ENCODE results near the gene ATP5ME.
"Not testable (repeated sequence)": the region's sequence is repeated elsewhere in the genome, so short reads cannot be mapped to it uniquely, and the experiment has no call there.

ATP5ME gene

GRCh38 chr4:674172-675035 is at the start of gene ATP5ME, which contains the start of gene MYL5:
TSS of gene ATP5ME (minus strand) at chr4:674276. CDS start at chr4:674247, 29 bp downstream.
TSS of gene MYL5 (plus strand) at chr4:674542. CDS start at chr4:678027, 3,485 bp downstream.
- DNase-seq = peak; percentile 72

- DNase-seq = no peak
Measured at GRCh38 chr4:722851-723360, 48.8 kb upstream of the ATP5ME start.

DNA sequence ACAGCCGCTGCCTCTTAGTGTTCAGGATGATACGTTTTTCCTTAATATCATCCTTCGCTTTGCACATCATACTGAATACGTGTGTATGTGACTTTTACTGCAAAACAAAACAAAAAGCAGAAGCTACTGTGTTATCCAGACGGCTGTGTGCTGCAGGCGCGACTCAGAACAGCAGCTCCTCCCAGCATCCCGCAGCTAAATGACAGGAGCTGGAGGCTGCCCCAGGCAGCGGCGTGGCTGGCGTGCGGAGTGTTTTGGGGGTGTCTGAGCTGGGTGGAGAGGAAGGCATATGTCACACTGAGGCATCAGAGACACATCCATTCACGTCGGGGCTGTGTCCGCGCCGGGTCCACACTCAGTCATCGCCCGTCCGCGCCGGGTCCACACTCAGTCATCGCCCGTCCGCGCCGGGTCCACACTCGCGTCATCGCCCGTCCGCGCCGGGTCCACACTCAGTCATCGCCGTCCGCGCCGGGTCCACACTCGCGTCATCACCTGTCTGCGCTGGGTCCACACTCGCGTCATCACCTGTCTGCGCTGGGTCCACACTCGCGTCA is 48.2 kb upstream of the ATP5ME start:
- no peak for DNase-seq

DNA sequence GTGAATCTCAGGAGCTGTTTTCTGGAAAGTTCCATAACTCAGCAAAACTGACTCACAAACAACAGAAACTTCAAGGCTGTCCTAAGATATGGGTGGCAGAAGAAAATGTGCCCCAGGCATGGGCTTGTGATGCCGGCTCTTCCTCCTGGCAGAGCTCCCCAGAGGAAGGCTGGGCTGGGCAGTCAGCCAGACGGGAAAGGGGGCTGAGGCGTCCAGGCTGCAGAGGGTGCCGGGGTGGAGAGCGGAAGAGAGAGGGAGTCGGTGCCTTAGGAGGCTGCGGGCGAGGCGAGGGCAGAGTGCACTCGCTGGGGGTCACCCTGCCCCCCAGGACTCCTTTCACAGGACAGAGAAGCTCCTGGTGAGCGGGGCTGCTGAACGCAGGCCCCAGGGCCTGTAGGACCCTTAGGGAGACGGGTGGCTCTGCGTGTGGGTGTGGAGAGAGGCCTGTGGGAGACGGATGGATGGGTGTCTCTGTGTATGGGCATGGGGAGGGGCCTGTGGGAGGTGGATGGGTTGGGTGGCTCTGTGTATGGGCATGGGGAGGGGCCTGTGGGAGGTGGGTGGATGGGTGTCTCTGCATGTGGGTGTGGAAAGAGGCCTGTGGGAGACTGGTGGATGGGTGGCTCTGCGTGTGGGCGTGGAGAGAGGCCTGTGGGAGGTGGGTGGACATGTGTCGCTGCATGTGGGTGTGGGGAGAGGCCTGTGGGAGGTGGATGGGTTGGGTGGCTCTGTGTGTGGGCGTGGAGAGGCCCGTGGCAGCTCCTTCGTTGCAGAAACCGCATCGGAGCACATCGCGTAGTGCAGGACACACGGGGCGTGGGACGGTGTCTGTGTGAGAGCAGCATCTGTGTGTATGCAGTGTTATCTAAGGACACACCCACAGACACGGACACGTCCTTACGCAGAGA is 47.4 kb upstream of the ATP5ME start:
- DNase-seq = no peak

- no peak for DNase-seq
Measured at GRCh38 chr4:720111-720860, 46.2 kb upstream of the ATP5ME start.

DNA sequence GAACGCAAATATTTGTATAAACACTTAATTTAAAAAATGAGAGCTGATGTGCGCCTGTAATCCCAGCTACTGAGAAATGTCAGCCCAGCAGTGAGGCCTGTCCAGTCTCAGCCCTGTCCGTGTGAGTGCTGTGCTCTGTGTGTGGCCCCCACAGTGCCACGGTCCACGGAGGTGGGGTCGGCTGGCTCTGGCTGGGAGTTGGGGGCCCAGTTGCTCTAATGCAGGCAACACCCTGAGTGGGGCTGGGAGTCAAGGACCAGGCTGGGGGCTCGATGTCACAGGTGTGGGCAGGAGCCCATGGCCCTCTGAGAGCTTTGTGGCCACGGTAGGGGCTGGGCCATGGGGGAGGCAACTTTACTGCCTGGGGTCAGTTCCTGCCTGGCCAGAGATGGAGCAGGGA is 44.4 kb upstream of the ATP5ME start:
- no peak for DNase-seq

- no peak for DNase-seq
Measured at GRCh38 chr4:717601-718320, 43.7 kb upstream of the ATP5ME start.

DNA sequence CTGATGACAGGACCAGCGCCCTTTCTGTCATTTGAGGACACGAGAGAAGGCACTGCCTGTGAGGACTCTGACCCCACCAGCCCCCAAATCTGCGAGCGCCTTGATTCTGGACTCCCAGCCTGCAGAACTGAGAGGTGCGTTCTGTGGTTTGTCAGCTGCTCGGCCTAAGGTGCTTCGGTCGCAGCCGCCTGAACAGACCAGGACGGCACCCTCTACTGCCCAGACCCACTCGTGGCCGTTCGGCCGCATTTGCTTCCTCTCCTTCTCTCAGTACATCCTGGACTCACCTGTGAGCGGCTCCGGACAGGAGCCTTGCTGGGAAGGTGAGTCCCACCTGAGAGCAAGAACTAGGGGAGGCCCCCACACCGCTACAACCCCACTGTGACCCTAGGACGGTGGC is 40.0 kb upstream of the ATP5ME start:
- DNase-seq = no peak

DNA sequence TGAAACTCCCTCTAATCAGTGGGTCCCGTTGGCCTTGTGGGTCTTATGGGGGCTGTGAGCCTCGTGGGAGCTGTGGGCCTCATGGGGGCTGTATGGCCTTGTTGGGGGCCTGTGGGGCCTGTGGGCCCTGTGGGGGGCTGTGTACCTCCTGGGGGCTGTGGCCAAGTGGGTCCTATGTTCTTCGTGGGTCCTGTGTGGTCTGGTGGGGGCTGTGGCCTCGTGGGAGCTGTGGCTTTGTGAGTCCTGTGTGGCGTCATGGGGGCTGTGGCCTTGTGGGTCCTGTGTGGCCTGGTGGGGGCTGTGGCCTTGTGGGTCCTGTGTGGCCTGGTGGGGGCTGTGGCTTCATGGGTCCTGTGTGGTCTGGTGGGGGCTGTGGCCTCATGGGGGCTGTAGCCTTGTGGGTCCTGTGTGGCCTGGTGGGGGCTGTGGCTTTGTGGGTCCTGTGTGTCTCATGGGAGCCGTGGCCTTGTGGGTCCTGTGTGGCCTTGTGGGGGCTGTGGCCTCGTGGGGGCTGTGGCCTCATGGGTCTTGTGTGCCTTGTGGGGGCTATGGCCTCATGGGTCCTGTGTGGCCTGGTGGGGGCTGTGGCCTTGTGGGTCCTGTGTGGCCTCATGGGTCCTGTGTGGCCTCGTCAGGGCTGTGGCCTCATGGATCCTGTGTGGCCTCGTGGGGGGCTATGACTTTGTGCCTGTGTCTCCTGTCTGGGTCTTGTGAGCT is 39.0 kb upstream of the ATP5ME start:
- DNase-seq = no peak

- no peak for DNase-seq
Measured at GRCh38 chr4:712093-712492, 38.0 kb upstream of the ATP5ME start.

- DNase-seq = no peak
Measured at GRCh38 chr4:710916-711315, 36.8 kb upstream of the ATP5ME start.

DNA sequence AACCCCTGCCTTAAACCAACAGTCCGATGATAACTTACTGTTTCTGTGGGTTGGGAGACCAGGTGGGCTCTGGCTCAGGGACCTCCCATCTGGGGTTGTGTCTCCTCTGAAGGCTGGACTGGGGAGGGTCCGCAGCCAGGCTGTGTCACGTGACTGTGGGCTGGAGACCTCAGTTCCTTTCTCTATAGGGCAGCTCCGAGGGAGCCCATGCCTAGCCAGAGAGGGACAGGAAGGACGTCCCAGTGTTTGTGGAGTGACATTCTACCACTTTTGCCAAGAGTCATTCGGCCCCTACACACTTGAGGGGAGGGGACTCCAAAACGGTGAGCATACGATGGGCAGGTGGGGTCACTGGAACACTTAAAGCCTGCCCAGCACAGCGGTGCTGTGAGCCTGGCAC is 36.0 kb upstream of the ATP5ME start:
- no peak for DNase-seq

- DNase-seq = no peak
Measured at GRCh38 chr4:709348-709747, 35.3 kb upstream of the ATP5ME start.

DNA sequence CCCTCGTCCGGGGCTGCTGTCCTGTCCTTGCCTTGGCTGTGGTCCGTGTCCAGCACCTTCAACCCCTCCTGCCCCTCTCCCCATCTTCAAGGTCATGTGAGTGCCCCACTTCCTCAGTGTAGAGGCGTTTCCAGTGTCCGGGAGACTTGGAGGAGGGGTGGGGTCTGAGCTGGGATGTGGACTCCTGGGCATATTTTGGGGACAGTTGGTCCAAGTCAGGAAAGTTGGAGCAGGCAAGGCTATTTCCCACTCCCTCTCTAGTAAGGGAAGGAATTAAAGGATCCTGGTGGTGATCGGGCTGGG is 34.5 kb upstream of the ATP5ME start:
- no peak for DNase-seq

- DNase-seq = no peak
Measured at GRCh38 chr4:707929-708630, 34.0 kb upstream of the ATP5ME start.

DNA sequence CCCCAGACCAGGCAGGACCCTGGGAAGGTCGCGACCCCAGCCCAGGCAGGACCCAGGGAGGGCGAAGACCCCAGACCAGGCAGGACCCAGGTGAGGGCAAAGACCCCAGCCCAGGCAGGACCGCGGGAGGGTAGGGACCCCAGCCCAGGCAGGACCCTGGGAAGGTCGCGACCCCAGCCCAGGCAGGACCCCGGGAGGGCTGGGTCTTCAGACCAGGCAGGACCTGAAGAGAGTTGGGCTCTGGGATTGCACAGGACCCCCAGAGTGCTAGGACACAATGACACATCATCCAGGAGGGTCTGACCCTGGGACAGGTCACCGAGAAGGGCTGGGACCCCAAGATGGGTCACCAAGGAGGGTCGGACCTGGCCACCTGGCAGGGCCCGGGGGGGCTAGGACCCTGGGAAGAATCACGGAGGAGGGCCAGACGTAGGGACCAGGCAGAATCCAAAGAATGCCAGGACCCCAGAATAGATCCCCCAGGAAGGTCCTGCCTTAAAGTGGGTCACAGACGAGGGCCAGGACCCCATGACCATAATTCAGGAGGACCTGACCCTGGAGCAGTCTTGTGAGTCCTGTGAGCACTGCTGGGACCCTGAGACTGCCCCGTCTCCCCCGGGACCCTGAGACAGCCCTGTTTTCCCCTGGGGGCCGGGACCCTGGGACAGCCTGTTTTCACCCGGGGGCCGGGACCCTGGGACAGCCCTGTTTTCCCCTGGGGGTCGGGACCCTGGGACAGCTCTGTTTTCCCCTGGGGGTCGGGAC is 32.9 kb upstream of the ATP5ME start:
- no peak for DNase-seq

GRCh38 chr4:706083-706633 is 32.1 kb upstream of the ATP5ME start:
- DNase-seq = not testable (repeated sequence)

GRCh38 chr4:705278-706082 is 31.4 kb upstream of the ATP5ME start, which contains the start of gene PCGF3:
TSS of gene PCGF3 (plus strand) at chr4:705832. CDS start at chr4:733681, 27,849 bp downstream.
- DNase-seq = peak; percentile 68

DNA sequence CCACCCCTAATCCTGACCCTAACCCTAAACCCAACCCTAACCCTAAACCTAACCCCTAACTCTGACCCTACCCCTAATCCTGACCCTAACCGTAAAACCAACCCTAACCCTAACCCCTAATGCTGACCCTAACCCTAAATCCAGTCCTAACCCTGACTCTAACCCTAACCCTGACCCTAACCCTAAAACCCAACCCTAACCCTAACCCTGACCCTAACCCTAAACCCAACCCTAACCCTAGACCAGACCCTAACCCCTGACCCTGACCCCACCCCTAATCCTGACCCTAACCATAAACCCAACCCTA is 30.8 kb upstream of the ATP5ME start:
- no peak for DNase-seq
